Neural progenitor cell (in vitro differentiated cells): Measurements from ENCODE around the gene ATXN7L1. TPM values are rescaled to one million over a fixed set of nuclear protein-coding genes. Genes with fewer than 3 reads are reported as not detected.

Experiments
- DNase-seq: peaks from one replicate; pipeline ENCODE4 v3.0.0-alpha.2; 2016; ENCODE audit warnings: low spot score
- H2AFZ ChIP-seq: fragments of 200-600 bp; sonication (generic); replicated peaks from 2 replicates; pipeline ENCODE4 v1.6.1; 2016; ENCODE audit warnings: antibody characterized with exemption
- H3F3A ChIP-seq: fragments of 200-600 bp; sonication (generic); 2 replicates; pipeline ENCODE4 v1.6.1; 2016; ENCODE audit warnings: antibody characterized with exemption, low read depth
- H3K27ac ChIP-seq: fragments of 200-600 bp; sonication (generic); 2 replicates; pipeline ENCODE4 v1.5.1; 2016; ENCODE audit warnings: mild to moderate bottlenecking
- H3K27me3 ChIP-seq: fragments of 200-600 bp; sonication (generic); 2 replicates; pipeline ENCODE4 v1.6.1; 2016; ENCODE audit warnings: mild to moderate bottlenecking, moderate library complexity
- H3K36me3 ChIP-seq: fragments of 200-600 bp; sonication (generic); 2 replicates; pipeline ENCODE4 v1.5.1; 2016
- H3K4me1 ChIP-seq: fragments of 200-600 bp; sonication (generic); 2 replicates; pipeline ENCODE4 v1.6.1; 2016; ENCODE audit warnings: mixed run types
- H3K4me2 ChIP-seq: fragments of 200-600 bp; sonication (generic); 2 replicates; pipeline ENCODE4 v1.6.1; 2016
- H3K4me3 ChIP-seq: fragments of 200-600 bp; sonication (generic); 2 replicates; pipeline ENCODE4 v1.5.1; 2016
- H3K79me2 ChIP-seq: fragments of 200-600 bp; sonication (generic); 2 replicates; pipeline ENCODE4 v1.6.1; 2016; ENCODE audit warnings: low read depth
- H3K9ac ChIP-seq: fragments of 200-600 bp; sonication (generic); 2 replicates; pipeline ENCODE4 v1.6.1; 2016
- H3K9me3 ChIP-seq: fragments of 200-600 bp; sonication (generic); 2 replicates; pipeline ENCODE4 v1.5.1; 2016; ENCODE audit warnings: low read depth
- H4K20me1 ChIP-seq: fragments of 200-600 bp; sonication (generic); 2 replicates; pipeline ENCODE4 v1.6.1; 2016; ENCODE audit warnings: low read depth
- H3K27ac Mint-ChIP-seq: 3 replicates; pipeline ENCODE4 v1.8.0; 2021; ENCODE audit warnings: mixed read lengths
- H3K27me3 Mint-ChIP-seq: 2 replicates; pipeline ENCODE4 v1.8.0; 2022; ENCODE audit warnings: low read depth, mild to moderate bottlenecking, inconsistent platforms, moderate library complexity, mixed read lengths; ENCODE audit not compliant: insufficient read depth
- H3K36me3 Mint-ChIP-seq: 3 replicates; pipeline ENCODE4 v1.8.0; 2021; ENCODE audit warnings: mixed read lengths
- H3K4me1 Mint-ChIP-seq: 3 replicates; pipeline ENCODE4 v1.8.0; 2021; ENCODE audit warnings: mixed read lengths
- H3K4me3 Mint-ChIP-seq: 3 replicates; pipeline ENCODE4 v1.8.0; 2021; ENCODE audit warnings: mild to moderate bottlenecking, moderate library complexity, mixed read lengths
- H3K9me3 Mint-ChIP-seq: 3 replicates; pipeline ENCODE4 v1.8.0; 2020; ENCODE audit warnings: mixed read lengths
- EZH2 ChIP-seq: fragments of 200-600 bp; sonication (generic); IDR thresholded peaks from 2 replicates; pipeline ENCODE4 v1.6.1; 2017; ENCODE audit warnings: antibody characterized with exemption, mild to moderate bottlenecking, moderate library complexity
- EZH2phosphoT487 ChIP-seq: fragments of 200-600 bp; sonication (generic); IDR thresholded peaks from 2 replicates; pipeline ENCODE4 v1.6.1; 2017; ENCODE audit warnings: antibody characterized with exemption
- total RNA-seq: library from RNA; depleted of rRNA; stranded (reverse); fragments of >200 nt; gene quantifications from 2 replicates; pipeline ENCODE4 v1.2.3, GENCODE V29; 2015; ENCODE audit warnings: low replicate concordance
- TF ChIP-seq, protein P1 (sequence below): fragments of 200-600 bp; sonication (generic); IDR thresholded peaks from 2 replicates; pipeline ENCODE4 v1.5.1; 2017; ENCODE audit warnings: antibody characterized with exemption, mild to moderate bottlenecking

ATXN7L1 gene
- total RNA-seq, 1 donor from 2014 or later, result 5.9 TPM

DNA sequence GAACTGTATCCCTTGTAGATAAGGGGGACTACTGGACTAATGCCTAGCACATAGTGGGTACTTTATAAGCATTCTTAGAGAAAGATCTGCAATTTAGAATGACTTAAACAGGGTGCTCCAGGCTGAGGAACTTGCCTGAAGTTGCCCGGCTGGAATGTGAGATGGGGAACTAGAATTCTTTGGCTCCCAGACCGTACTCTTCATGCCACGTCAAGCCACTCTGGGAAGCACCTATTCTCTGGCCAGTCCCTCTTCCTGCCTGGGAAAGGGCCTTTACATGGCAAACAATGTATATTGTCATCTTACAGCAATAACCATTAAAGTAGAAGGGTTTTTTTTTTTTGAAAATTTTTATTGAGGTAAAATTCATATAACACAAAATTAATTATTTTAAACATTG is 34.5 kb downstream of the ATXN7L1 start:
- H3K9me3 Mint-ChIP-seq, result peaks cover 2% of the 10 kb centered on the region
- Histone ChIP-seq H3K9me3 (no peaks in the 10 kb centered on the region), H3K9ac (no peak overlapping the region), H2AFZ (no peak overlapping the region), H3K4me1 (peaks cover 18% of the 10 kb centered on the region), H3F3A (peaks cover 13% of the 10 kb centered on the region), H3K4me3 (no peak overlapping the region), H3K79me2 (no peaks in the 10 kb centered on the region), H3K36me3 (no peaks in the 10 kb centered on the region), H3K4me2 (no peak overlapping the region), H3K27ac (no peak overlapping the region), H4K20me1 (peaks cover 29% of the 10 kb centered on the region), H3K27me3 (no peaks in the 10 kb centered on the region)
- H3K4me1 Mint-ChIP-seq, result peaks cover 26% of the 10 kb centered on the region
- TF ChIP-seq, protein P1, sequence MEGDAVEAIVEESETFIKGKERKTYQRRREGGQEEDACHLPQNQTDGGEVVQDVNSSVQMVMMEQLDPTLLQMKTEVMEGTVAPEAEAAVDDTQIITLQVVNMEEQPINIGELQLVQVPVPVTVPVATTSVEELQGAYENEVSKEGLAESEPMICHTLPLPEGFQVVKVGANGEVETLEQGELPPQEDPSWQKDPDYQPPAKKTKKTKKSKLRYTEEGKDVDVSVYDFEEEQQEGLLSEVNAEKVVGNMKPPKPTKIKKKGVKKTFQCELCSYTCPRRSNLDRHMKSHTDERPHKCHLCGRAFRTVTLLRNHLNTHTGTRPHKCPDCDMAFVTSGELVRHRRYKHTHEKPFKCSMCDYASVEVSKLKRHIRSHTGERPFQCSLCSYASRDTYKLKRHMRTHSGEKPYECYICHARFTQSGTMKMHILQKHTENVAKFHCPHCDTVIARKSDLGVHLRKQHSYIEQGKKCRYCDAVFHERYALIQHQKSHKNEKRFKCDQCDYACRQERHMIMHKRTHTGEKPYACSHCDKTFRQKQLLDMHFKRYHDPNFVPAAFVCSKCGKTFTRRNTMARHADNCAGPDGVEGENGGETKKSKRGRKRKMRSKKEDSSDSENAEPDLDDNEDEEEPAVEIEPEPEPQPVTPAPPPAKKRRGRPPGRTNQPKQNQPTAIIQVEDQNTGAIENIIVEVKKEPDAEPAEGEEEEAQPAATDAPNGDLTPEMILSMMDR, result no peak
- no peak for TF ChIP-seq EZH2
- no peak for TF ChIP-seq EZH2phosphoT487
- peaks cover 13% of the 10 kb centered on the region for H3K36me3 Mint-ChIP-seq
- DNase-seq, result no peak
- H3K27ac Mint-ChIP-seq, result no peak overlapping the region
- H3K4me3 Mint-ChIP-seq, result no peak overlapping the region
- peaks cover 4% of the 10 kb centered on the region for H3K27me3 Mint-ChIP-seq

DNA sequence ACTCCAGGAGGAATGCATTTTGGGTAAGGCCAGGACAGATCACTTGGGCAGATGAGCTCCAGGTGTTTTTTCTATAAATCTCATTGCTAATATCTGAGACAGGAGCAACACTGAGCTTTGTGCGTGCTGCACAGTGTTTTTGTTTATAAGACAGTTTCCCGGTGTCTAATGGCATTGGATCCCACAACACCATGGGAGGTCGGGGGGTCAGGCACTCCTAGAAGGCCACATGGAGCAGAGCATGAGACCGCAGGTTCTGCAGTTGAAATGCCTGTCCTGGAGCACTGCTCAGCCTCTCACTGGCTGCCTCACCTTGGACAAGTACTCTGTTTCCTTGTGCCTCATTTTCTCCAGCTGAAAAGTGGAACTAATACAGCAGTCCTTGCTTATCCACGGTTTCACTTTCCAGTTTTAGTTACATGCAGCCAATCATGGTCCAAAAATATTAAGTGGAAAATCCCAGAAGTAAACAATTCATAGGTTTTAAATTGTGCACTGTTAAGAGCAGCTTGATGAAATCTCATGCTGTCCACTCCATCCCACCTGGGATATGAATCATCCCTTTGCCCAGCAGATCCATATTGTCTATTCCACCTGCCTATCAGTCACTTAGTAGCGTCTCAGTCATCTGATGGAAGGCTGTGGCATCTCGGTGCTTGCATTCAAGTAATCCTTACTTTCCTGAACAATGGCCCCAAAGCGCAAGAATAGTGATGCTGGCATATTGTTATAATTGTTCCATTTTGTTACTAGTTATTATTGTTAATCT is 35.2 kb downstream of the ATXN7L1 start:
- H3K4me1 ChIP-seq, result peaks cover 18% of the 10 kb centered on the region
- H3K9me3 ChIP-seq, result no peaks in the 10 kb centered on the region
- Mint-ChIP-seq H3K27me3 (peaks cover 4% of the 10 kb centered on the region), H3K36me3 (peaks cover 10% of the 10 kb centered on the region), H3K4me3 (no peak overlapping the region), H3K9me3 (no peaks in the 10 kb centered on the region), H3K4me1 (peaks cover 28% of the 10 kb centered on the region), H3K27ac (no peak overlapping the region)
- no peak overlapping the region for H3K9ac ChIP-seq
- H3F3A ChIP-seq, result peaks cover 13% of the 10 kb centered on the region
- H3K36me3 ChIP-seq, result no peaks in the 10 kb centered on the region
- H3K27me3 ChIP-seq, result no peaks in the 10 kb centered on the region
- H3K79me2 ChIP-seq, result no peaks in the 10 kb centered on the region
- DNase-seq, result no peak
- no peak overlapping the region for H2AFZ ChIP-seq
- no peak overlapping the region for H3K27ac ChIP-seq
- H3K4me2 ChIP-seq, result no peak overlapping the region
- TF ChIP-seq, protein P1, result no peak
- TF ChIP-seq EZH2 (no peak), EZH2phosphoT487 (no peak)
- no peak overlapping the region for H3K4me3 ChIP-seq
- peaks cover 29% of the 10 kb centered on the region for H4K20me1 ChIP-seq

DNA sequence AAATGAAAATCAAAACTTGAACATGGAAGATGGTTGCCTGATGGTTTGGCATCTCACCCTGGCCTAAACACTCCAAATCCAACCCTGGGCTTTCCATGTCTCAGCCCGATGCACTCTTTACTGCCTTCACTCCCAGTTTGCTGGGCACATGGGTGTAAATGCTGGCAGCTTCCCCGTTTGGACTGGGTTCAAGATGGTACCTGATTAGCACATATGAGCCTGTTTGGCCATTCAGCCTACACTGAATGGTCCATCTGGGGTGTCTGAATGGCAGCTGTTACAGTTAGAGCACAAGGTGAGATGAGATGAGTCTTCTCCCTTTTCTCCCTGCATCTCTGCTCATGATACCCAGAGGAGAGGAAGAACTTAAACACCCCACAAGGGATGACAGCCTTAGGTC is 37.1 kb downstream of the ATXN7L1 start:
- TF ChIP-seq EZH2 (no peak), EZH2phosphoT487 (no peak)
- TF ChIP-seq, protein P1, result no peak
- no peak overlapping the region for H3K9ac ChIP-seq
- no peak overlapping the region for H2AFZ ChIP-seq
- H4K20me1 ChIP-seq, result peaks cover 44% of the 10 kb centered on the region
- Mint-ChIP-seq H3K4me1 (peaks cover 35% of the 10 kb centered on the region), H3K36me3 (peaks cover 6% of the 10 kb centered on the region), H3K9me3 (no peaks in the 10 kb centered on the region), H3K27me3 (peaks cover 4% of the 10 kb centered on the region), H3K27ac (no peak overlapping the region), H3K4me3 (no peak overlapping the region)
- H3K4me3 ChIP-seq, result no peak overlapping the region
- no peak for DNase-seq
- H3K36me3 ChIP-seq, result no peaks in the 10 kb centered on the region
- H3K79me2 ChIP-seq, result no peaks in the 10 kb centered on the region
- peaks cover 29% of the 10 kb centered on the region for H3K4me1 ChIP-seq
- H3K27me3 ChIP-seq, result no peaks in the 10 kb centered on the region
- H3F3A ChIP-seq, result peaks cover 19% of the 10 kb centered on the region
- no peak overlapping the region for H3K27ac ChIP-seq
- H3K4me2 ChIP-seq, result no peak overlapping the region
- no peaks in the 10 kb centered on the region for H3K9me3 ChIP-seq
